GM12874 (cell line): ENCODE data around the gene CDH23.

Source experiments
- TF ChIP-seq, protein P1 (sequence below): IDR thresholded peaks from 2 replicates; pipeline ENCODE4 v1.5.1; 2011; ENCODE audit warnings: low read depth, mild to moderate bottlenecking, control low read depth, low read length, moderate library complexity; ENCODE audit not compliant: insufficient read depth

The CDH23 gene

DNA sequence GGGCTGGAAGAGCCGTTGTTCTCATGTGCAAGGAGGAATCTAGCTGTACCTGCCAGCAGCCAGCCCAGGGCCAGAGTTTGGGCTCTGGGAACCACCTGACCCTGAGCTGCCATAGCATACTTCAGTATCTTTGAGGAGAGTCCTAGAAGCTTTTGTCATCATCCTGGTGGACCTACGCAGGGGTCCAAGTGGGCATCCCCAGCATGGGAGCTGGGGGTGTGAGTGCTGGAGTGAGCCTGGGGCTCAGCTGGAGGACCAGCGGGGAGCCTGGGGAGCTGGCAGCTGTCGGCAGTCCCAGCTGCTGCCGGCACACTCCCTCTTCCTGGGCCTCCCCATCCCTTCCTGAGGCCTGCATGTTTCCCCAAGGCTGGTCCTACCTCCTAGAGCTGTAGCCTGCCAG, 290.4 kb downstream of the CDH23 start:
- TF ChIP-seq, protein P1, sequence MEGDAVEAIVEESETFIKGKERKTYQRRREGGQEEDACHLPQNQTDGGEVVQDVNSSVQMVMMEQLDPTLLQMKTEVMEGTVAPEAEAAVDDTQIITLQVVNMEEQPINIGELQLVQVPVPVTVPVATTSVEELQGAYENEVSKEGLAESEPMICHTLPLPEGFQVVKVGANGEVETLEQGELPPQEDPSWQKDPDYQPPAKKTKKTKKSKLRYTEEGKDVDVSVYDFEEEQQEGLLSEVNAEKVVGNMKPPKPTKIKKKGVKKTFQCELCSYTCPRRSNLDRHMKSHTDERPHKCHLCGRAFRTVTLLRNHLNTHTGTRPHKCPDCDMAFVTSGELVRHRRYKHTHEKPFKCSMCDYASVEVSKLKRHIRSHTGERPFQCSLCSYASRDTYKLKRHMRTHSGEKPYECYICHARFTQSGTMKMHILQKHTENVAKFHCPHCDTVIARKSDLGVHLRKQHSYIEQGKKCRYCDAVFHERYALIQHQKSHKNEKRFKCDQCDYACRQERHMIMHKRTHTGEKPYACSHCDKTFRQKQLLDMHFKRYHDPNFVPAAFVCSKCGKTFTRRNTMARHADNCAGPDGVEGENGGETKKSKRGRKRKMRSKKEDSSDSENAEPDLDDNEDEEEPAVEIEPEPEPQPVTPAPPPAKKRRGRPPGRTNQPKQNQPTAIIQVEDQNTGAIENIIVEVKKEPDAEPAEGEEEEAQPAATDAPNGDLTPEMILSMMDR, result no peak

DNA sequence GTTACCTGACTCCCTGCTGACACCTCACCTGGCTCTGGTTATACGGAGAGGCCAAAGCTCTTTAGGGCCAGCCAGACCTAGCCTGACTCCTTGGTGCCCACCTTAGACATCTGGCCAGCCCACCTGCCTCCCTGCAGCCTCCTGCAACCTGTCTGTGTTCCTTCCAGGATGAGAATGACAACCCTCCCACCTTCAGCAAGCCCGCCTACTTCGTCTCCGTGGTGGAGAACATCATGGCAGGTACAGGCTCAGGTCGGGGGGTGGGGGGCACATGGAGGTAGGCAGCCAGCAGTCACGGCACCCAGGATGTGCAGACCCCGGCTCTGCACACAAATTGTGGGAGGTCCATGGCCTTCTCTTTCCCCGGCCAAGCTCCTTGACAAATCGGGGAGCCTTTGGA, 290.8 kb downstream of the CDH23 start:
- TF ChIP-seq, protein P1, result no peak

DNA sequence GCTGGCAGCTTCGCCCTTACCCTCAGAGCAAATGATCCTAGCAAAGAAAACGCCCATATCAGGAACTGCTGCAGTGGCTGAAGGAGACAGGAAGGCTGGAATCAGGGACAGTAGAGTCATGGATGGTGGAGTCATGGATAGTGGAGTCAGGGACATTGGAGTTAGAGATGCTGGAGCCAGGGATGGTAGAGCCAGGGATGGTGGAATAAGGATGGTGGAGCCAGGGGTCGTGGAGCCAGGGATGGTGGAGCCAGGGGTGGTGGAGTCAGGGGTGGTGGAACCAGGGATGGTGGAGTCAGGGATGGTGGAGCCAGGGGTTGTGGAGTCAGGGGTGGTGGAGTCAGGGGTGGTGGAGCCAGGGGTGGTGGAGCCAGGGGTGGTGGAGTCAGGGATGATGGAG, 291.5 kb downstream of the CDH23 start:
- TF ChIP-seq, protein P1, result no peak

DNA sequence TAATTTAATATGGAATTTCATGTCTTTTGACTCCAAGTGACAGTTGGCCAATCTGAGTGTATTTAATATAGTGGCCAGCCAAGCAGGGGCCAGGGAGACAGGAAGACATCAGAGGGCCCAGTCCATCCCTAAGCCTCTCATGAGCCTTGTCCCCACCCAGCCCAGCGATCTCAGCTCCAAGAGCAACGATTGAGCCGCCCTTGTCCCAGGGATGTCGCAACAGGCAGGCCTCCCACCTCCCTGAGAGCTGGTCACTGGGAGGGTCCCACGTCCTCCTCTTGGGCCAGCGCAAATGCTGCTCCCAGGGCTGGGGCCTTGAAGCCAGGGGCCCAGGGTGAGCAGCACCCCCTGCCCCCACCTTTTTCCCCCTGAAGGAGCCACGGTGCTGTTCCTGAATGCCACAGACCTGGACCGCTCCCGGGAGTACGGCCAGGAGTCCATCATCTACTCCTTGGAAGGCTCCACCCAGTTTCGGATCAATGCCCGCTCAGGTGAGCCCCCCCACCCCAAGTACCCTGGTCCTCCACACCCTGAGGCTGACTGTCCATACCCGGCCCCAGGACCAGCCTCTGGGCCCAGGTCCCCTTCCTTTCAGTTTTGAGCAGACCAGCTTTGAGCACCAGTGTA, 293.5 kb downstream of the CDH23 start:
- TF ChIP-seq, protein P1, result no peak

DNA sequence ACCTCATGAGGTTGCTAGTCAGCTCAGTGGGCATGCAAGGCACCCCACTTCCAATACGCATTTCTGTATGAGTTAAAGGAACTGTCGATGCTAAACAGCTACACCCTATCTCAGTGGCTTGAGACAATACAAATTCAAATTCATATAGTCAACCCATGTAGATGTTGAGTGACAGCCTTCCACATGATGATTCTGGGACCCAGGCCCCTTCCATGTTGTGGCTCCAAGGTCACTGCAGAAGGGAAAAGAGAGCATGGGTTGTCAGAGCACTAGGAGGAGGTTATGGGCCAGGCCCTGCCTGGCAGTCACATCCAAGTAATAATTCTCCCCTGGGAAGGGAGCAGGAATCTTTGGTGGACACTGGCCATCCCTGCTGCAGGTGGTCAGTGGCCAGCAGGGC, 294.7 kb downstream of the CDH23 start:
- TF ChIP-seq, protein P1, result no peak

DNA sequence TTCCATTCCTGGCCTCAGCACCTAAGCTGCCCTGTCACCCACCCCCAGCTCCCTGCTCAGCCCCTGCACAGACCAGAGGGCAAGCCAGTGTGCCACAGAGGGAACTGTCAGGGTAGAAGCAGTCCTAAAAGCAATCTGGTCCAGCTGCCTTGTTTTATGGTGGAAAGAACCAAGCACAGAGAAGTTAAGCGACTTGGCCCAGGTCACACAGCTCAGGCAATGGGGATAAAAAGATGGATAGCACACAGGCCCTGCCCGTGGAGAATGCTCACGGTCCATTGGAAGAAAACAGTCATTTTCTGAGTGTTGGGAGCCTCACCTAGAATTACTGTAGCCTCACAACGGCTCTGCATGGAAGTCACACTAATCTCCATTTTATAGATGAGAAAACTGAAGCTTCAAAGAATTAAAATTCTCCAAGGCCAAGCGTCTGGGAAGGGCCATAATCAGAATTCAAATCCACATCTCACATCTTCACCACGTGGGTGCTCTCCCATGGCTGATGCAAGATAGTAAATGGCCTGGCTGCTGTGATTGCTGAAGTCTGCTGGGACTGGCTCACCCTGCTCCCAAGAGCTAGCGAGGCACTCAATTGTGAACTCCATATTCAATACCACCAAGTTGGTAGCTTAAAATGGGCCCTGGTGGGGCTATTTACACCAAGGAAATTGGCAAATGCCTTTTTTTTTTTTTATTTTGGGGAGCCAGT, 296.0 kb downstream of the CDH23 start:
- TF ChIP-seq, protein P1, result no peak

DNA sequence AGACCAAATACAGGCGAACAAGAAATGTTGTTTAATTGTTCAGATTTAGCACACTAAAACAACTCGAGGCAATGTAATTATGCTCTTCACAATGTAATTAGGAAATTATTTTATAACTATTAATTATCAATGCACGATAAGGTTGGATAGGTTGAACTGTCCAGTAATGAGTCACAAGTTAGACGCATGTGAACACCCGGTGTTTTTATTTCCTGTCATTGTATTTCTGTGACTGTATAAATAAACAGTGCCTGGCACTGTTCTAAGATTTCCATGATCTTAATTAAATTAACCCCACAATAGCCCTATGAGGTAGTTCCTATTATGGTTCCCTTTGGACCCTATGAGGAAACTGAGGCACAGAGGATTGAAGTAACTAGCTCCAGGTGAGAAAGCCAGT, 296.7 kb downstream of the CDH23 start:
- TF ChIP-seq, protein P1, result no peak
